MM.1S (cell line): ENCODE measurements around the gene MEFV.

Experiments
- DNase-seq: peaks from one replicate; pipeline ENCODE4 v3.0.0-alpha.2; 2015
- H2AFZ ChIP-seq: fragments of 300-600 bp; sonication (generic); 2 replicates; pipeline ENCODE4 v1.6.0; 2016; ENCODE audit warnings: antibody characterized with exemption, low read length
- H3F3A ChIP-seq: fragments of 300-600 bp; sonication (generic); 2 replicates; pipeline ENCODE4 v1.6.1; 2016; ENCODE audit warnings: mild to moderate bottlenecking, antibody characterized with exemption, low read length, moderate library complexity, mixed read lengths; ENCODE audit not compliant: insufficient read depth
- H3K27ac ChIP-seq: fragments of 300-600 bp; sonication (generic); 2 replicates; pipeline ENCODE4 v1.5.1; 2016; ENCODE audit warnings: mild to moderate bottlenecking, low read length
- H3K27me3 ChIP-seq: fragments of 300-600 bp; sonication (generic); replicated peaks from 2 replicates; pipeline ENCODE4 v1.6.0; 2016; ENCODE audit warnings: low read length; ENCODE audit not compliant: insufficient read depth
- H3K36me3 ChIP-seq: fragments of 300-600 bp; sonication (generic); replicated peaks from 2 replicates; pipeline ENCODE4 v1.6.1; 2016; ENCODE audit warnings: mild to moderate bottlenecking, low read length, mixed read lengths; ENCODE audit not compliant: insufficient read depth
- H3K4me1 ChIP-seq: fragments of 300-600 bp; sonication (generic); 2 replicates; pipeline ENCODE4 v1.6.1; 2016; ENCODE audit warnings: low read length, mixed read lengths
- H3K4me2 ChIP-seq: fragments of 300-600 bp; sonication (generic); 2 replicates; pipeline ENCODE4 v1.6.0; 2016; ENCODE audit warnings: low read depth, low read length
- H3K4me3 ChIP-seq: fragments of 300-600 bp; sonication (generic); 2 replicates; pipeline ENCODE4 v1.5.1; 2016; ENCODE audit warnings: low read length, mixed read lengths
- H3K79me2 ChIP-seq: fragments of 300-600 bp; sonication (generic); 2 replicates; pipeline ENCODE4 v1.6.1; 2016; ENCODE audit warnings: mixed run types, low read length, mixed read lengths
- H3K9ac ChIP-seq: fragments of 300-600 bp; sonication (generic); 2 replicates; pipeline ENCODE4 v1.6.1; 2016; ENCODE audit warnings: low read length, mixed read lengths
- H3K9me2 ChIP-seq: fragments of 300-600 bp; sonication (generic); replicated peaks from 2 replicates; pipeline ENCODE4 v1.6.1; 2016; ENCODE audit warnings: mild to moderate bottlenecking, low read length, mixed read lengths; ENCODE audit not compliant: insufficient read depth
- H3K9me3 ChIP-seq: fragments of 300-600 bp; sonication (generic); replicated peaks from 2 replicates; pipeline ENCODE4 v1.6.1; 2016; ENCODE audit warnings: mild to moderate bottlenecking, low read length, mixed read lengths; ENCODE audit not compliant: insufficient read depth
- H4K20me1 ChIP-seq: fragments of 300-600 bp; sonication (generic); 2 replicates; pipeline ENCODE4 v1.6.1; 2016; ENCODE audit warnings: mild to moderate bottlenecking, low read length, moderate library complexity, mixed read lengths; ENCODE audit not compliant: insufficient read depth
- CTCF ChIP-seq: fragments of 300-600 bp; sonication (generic); IDR thresholded peaks from 2 replicates; pipeline ENCODE4 v1.5.1; 2016; ENCODE audit warnings: antibody characterized with exemption, low read length, mixed read lengths
- EZH2 ChIP-seq: fragments of 300-600 bp; sonication (generic); optimal IDR thresholded peaks from 2 replicates; pipeline ENCODE3; 2017; ENCODE audit warnings: low read depth, mild to moderate bottlenecking, antibody characterized with exemption, low read length, mixed read lengths
- EZH2phosphoT487 ChIP-seq: fragments of 300-600 bp; sonication (generic); IDR thresholded peaks from 2 replicates; pipeline ENCODE4 v1.6.1; 2018; ENCODE audit warnings: antibody characterized with exemption, low read length

MEFV gene

GRCh38 chr16:3243882-3244281 is 12.6 kb downstream of the MEFV start:
- H3K27ac ChIP-seq = no peak overlapping the region
- H3K36me3 ChIP-seq = no peaks in the 10 kb centered on the region
- no peak overlapping the region for H3K9ac ChIP-seq
- DNase-seq = no peak
- peaks cover 56% of the 10 kb centered on the region for H3K27me3 ChIP-seq
- no peaks in the 10 kb centered on the region for H4K20me1 ChIP-seq
- TF ChIP-seq CTCF (no peak), EZH2 (no peak), EZH2phosphoT487 (no peak)
- no peak overlapping the region for H3K4me2 ChIP-seq
- H3K79me2 ChIP-seq = no peaks in the 10 kb centered on the region
- H3K9me2 ChIP-seq = no peaks in the 10 kb centered on the region
- no peak overlapping the region for H3K4me3 ChIP-seq
- no peaks in the 10 kb centered on the region for H3K4me1 ChIP-seq
- no peaks in the 10 kb centered on the region for H3K9me3 ChIP-seq
- no peaks in the 10 kb centered on the region for H3F3A ChIP-seq
- H2AFZ ChIP-seq = no peak overlapping the region

GRCh38 chr16:3242709-3243108 is 13.7 kb downstream of the MEFV start:
- no peak for DNase-seq
- H3K27me3 ChIP-seq = peaks cover 54% of the 10 kb centered on the region
- TF ChIP-seq EZH2 (no peak), CTCF (no peak), EZH2phosphoT487 (no peak)

GRCh38 chr16:3241761-3242160 is 14.7 kb downstream of the MEFV start:
- H3K4me2 ChIP-seq = no peak overlapping the region
- H3K4me3 ChIP-seq = no peak overlapping the region
- H3F3A ChIP-seq = no peaks in the 10 kb centered on the region
- no peaks in the 10 kb centered on the region for H3K9me3 ChIP-seq
- DNase-seq = no peak
- TF ChIP-seq CTCF (no peak), EZH2phosphoT487 (no peak), EZH2 (no peak)
- no peak overlapping the region for H3K9ac ChIP-seq
- H3K79me2 ChIP-seq = no peaks in the 10 kb centered on the region
- no peaks in the 10 kb centered on the region for H3K36me3 ChIP-seq
- peaks cover 54% of the 10 kb centered on the region for H3K27me3 ChIP-seq
- H2AFZ ChIP-seq = no peak overlapping the region
- H4K20me1 ChIP-seq = no peaks in the 10 kb centered on the region
- H3K9me2 ChIP-seq = no peaks in the 10 kb centered on the region
- no peak overlapping the region for H3K27ac ChIP-seq
- H3K4me1 ChIP-seq = no peaks in the 10 kb centered on the region

More at GRCh38 chr16:3242709-3243108, 13.7 kb downstream of the MEFV start:
- Histone ChIP-seq H3K9me2 (no peaks in the 10 kb centered on the region), H3K27ac (no peak overlapping the region), H3K4me3 (no peak overlapping the region), H3K9me3 (no peaks in the 10 kb centered on the region), H4K20me1 (no peaks in the 10 kb centered on the region), H2AFZ (no peak overlapping the region), H3K4me2 (no peak overlapping the region), H3K9ac (no peak overlapping the region), H3K4me1 (no peaks in the 10 kb centered on the region), H3K79me2 (no peaks in the 10 kb centered on the region), H3K36me3 (no peaks in the 10 kb centered on the region), H3F3A (no peaks in the 10 kb centered on the region)
